H1 (cell line): ENCODE data around the gene TMEM132A. TPM values are rescaled to one million over a fixed set of nuclear protein-coding genes. Genes with fewer than 3 reads are reported as not detected.

ENCODE experiments used
- polyA plus RNA-seq, 7 experiments: library from polyadenylated mRNA; depleted of rRNA in 3 of 7; stranded (reverse) in 5 of 7; unstranded in 2 of 7; fragments of >200 nt in 5 of 7; fragments of 200-250 nt in 2 of 7; gene quantifications; 1 replicate in 5 of 7; 2 replicates in 1 of 7; 4 replicates in 1 of 7; pipeline versions ENCODE4 v1.2.1 to v1.2.3, GENCODE V29; 2011 to 2013; ENCODE audit warnings: missing spikeins in 2 of 7, mixed read lengths in 2 of 7
- total RNA-seq: library from RNA; stranded (reverse); fragmentation: NEBNext Ultra II Directional; extraction: Animal tissue kit (Norgen Biotek cat#: 25700); gene quantifications from 2 replicates; pipeline ENCODE4 v1.2.1, GENCODE V29; 2021
- TF ChIP-seq, protein P1 (sequence below): fragments of 300-600 bp; sonication (generic); IDR thresholded peaks from 2 replicates; pipeline ENCODE4 v1.7.1; 2012; ENCODE audit warnings: low read length, moderate library complexity, mild to moderate bottlenecking, inconsistent platforms; ENCODE audit not compliant: insufficient replicate concordance

The TMEM132A gene
- total and polyA plus RNA-seq, 2 of the 8 experiments (the other 6 are each of a cell fraction or from before 2014, with no cell fraction given) = 46.6 to 97.9 TPM

DNA sequence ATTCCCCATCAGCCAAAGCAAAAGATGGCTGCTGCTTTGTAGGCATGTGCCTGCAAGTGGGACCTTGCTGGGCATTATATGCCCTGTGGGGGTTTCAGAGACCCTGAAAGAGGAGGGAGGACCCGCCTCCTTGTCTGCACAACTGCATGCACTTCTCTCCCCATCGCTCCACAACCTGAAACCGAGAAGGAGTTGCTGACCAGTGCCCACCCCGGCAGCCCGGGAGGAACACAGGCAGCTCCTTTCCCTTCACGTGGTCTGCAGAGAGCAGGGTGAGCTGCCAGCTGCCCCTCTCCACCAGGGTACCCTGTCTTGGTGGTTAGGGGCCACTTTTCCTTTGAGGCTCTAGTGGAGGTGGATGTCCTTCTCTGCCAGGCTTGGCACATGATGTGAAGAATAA is 1.4 kb upstream of the TMEM132A start (continued):
- TF ChIP-seq, protein P1, sequence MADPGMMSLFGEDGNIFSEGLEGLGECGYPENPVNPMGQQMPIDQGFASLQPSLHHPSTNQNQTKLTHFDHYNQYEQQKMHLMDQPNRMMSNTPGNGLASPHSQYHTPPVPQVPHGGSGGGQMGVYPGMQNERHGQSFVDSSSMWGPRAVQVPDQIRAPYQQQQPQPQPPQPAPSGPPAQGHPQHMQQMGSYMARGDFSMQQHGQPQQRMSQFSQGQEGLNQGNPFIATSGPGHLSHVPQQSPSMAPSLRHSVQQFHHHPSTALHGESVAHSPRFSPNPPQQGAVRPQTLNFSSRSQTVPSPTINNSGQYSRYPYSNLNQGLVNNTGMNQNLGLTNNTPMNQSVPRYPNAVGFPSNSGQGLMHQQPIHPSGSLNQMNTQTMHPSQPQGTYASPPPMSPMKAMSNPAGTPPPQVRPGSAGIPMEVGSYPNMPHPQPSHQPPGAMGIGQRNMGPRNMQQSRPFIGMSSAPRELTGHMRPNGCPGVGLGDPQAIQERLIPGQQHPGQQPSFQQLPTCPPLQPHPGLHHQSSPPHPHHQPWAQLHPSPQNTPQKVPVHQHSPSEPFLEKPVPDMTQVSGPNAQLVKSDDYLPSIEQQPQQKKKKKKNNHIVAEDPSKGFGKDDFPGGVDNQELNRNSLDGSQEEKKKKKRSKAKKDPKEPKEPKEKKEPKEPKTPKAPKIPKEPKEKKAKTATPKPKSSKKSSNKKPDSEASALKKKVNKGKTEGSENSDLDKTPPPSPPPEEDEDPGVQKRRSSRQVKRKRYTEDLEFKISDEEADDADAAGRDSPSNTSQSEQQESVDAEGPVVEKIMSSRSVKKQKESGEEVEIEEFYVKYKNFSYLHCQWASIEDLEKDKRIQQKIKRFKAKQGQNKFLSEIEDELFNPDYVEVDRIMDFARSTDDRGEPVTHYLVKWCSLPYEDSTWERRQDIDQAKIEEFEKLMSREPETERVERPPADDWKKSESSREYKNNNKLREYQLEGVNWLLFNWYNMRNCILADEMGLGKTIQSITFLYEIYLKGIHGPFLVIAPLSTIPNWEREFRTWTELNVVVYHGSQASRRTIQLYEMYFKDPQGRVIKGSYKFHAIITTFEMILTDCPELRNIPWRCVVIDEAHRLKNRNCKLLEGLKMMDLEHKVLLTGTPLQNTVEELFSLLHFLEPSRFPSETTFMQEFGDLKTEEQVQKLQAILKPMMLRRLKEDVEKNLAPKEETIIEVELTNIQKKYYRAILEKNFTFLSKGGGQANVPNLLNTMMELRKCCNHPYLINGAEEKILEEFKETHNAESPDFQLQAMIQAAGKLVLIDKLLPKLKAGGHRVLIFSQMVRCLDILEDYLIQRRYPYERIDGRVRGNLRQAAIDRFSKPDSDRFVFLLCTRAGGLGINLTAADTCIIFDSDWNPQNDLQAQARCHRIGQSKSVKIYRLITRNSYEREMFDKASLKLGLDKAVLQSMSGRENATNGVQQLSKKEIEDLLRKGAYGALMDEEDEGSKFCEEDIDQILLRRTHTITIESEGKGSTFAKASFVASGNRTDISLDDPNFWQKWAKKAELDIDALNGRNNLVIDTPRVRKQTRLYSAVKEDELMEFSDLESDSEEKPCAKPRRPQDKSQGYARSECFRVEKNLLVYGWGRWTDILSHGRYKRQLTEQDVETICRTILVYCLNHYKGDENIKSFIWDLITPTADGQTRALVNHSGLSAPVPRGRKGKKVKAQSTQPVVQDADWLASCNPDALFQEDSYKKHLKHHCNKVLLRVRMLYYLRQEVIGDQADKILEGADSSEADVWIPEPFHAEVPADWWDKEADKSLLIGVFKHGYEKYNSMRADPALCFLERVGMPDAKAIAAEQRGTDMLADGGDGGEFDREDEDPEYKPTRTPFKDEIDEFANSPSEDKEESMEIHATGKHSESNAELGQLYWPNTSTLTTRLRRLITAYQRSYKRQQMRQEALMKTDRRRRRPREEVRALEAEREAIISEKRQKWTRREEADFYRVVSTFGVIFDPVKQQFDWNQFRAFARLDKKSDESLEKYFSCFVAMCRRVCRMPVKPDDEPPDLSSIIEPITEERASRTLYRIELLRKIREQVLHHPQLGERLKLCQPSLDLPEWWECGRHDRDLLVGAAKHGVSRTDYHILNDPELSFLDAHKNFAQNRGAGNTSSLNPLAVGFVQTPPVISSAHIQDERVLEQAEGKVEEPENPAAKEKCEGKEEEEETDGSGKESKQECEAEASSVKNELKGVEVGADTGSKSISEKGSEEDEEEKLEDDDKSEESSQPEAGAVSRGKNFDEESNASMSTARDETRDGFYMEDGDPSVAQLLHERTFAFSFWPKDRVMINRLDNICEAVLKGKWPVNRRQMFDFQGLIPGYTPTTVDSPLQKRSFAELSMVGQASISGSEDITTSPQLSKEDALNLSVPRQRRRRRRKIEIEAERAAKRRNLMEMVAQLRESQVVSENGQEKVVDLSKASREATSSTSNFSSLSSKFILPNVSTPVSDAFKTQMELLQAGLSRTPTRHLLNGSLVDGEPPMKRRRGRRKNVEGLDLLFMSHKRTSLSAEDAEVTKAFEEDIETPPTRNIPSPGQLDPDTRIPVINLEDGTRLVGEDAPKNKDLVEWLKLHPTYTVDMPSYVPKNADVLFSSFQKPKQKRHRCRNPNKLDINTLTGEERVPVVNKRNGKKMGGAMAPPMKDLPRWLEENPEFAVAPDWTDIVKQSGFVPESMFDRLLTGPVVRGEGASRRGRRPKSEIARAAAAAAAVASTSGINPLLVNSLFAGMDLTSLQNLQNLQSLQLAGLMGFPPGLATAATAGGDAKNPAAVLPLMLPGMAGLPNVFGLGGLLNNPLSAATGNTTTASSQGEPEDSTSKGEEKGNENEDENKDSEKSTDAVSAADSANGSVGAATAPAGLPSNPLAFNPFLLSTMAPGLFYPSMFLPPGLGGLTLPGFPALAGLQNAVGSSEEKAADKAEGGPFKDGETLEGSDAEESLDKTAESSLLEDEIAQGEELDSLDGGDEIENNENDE = no peak
